Central memory CD4-positive, alpha-beta T cell (primary cell): Measurements from ENCODE around the gene KRT16.
A peak's percentile ranks its signal among the peaks of the same experiment; 100 is the strongest.
"Not testable (repeated sequence)": the region's sequence is repeated elsewhere in the genome, so short reads cannot be mapped to it uniquely, and the experiment has no call there.

Source experiments
- DNase-seq: peaks from one replicate; pipeline ENCODE4 v3.0.0; 2022

Gene KRT16

DNA sequence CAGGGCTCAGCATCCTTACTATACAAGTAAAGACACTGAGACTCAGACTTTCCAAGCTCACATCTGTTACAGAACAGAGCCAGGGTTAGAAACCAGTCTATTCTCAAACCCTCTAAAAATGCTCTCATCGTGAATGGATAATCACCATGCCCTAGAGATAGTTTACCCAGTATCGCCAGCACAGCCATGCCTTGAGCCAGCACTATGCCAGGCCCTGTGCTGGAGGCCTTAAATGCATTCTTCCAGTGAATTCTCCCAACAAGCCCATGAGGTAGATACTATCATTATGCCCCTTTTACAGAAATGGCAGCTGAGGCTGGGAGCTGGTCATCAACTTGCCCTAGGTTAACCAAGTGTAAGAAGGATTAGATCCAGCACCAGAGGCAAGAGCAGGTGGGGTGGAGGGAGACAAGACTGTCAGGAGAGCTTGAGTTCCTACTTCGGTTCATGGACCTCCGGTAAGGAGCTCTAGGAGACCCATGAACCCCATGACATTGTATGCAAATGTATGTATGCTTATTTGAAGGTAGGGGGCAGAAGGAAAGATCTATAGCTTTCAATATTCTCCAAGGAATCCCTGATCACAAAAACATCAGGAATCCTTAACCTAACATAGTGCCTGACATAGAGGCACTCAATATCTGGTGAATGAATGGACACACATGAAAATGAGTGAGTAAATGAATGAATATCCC, 31.1 kb downstream of the KRT16 start:
- no peak for DNase-seq

DNA sequence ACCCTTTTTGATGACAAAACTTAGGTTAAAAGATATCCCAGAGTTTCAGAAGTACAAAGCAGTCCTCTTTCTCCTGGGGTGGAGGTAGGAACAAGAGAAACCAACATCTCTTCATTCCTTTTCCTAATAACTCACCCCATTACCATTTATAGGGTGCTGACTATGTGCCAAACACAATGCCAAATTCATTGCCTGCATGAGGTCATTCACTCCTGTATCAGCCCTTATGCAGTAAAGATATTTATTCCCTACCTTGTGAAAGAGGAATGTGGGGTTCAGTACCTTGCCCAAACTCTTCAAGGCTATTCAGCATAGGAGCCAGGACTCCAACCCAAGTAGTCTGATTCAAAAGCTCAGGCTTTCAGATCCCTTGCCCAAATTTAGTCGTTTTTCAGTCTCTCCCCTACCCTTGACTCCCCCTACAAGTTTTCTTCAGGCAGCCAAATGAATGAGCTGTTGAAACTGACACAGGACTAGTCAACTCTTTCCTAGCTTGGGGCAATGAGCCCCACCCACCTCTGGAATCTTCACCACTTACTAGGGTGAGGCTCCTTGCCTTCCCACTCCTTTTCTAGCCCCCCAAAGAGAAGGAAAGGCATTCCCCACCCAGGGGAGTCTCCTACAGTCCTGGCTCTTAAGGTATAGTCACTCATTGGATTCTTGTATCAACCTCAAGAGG, 31.7 kb downstream of the KRT16 start:
- no peak for DNase-seq

DNA sequence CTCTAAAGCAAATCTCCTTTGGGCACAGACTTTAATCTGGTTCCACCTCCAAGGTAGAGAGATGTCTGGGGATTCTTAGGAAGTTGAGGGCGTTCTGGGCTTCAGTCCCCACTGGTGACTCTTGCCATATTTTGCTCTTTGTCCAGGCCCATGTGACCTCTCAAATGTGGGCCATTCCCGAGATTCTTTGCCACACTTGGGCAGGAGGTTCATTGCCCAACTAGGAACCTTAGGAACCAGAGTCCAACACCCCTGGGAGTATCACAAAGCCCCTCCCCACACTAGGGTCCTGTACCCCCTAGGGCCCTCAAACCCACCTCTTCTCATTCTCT, 32.4 kb downstream of the KRT16 start:
- DNase-seq: no peak

DNA sequence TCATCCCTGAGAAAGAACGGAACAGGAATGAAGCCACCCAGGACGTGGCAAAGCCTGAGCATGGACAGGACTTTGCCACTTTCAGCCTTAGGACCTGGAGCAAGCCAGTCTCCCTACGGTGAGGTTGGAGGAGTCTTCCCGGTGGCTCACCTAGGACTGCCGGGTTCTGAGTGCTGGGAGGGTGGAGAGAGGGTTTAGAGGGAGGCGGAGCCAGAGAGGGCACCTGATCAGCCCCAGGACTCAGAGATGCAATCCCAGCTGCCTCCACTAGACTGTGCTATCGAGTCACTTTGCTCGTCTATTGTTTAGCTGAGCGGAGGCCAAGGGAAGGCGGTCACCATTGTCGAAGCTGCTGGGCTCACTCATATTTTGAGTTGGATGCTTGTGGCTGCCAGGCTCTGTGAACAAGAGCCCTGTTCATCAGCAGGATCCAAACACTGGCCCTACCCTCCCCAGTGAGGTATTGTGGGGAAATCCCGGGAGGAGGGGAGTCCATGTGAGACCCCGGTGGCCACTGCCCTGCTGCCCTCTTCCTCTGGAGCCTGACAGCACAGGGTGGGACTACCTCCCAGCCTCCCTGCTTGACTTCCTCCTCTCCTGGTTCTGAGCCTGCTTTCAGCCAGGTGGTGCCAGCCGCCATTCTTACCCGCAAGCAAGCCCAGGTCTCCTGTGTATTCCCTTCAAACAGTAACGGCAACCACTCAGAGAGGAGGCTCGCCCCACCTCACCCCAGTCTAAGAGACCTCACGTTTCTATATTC, 32.9 kb downstream of the KRT16 start:
- DNase-seq: peak; percentile 40

DNA sequence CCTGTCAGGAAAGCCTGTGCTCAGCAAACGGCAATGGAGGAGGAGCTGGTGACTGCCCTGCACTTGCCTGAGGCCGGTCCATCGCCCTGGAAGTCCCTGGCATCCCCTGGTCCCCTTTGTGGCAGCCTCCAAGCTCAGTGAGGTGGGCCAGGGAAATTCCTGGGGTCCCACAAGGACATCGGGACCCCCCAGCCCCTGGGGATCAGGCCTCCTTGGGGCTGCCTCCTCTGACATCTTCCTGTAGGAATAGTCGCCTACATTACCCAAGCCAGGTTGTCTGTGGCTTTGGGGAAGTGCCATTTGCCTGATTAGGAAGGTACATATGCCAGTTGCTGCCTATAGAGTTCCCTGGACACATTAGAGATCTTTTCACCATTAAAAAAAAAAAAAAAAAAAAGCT, 33.6 kb downstream of the KRT16 start:
- DNase-seq: no peak

DNA sequence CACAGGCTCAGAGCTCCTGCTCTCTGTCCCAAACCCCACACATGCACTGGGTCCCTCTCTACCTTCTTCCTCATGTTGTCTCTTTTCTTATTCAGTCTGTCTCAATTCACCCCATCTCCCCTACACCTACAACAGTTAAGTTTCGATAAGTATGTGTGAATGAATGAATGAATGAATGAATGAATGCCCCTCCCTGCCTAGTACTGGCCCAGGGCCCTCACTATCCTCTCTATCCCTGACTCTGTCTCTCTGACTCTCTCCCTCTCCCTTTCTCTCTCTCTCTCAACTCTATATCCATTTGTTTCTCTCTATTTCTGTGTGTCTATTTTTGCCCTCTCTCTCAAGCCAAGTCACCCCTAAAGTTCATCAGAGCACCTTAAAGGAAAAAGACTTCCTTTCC, 34.0 kb downstream of the KRT16 start:
- no peak for DNase-seq

DNA sequence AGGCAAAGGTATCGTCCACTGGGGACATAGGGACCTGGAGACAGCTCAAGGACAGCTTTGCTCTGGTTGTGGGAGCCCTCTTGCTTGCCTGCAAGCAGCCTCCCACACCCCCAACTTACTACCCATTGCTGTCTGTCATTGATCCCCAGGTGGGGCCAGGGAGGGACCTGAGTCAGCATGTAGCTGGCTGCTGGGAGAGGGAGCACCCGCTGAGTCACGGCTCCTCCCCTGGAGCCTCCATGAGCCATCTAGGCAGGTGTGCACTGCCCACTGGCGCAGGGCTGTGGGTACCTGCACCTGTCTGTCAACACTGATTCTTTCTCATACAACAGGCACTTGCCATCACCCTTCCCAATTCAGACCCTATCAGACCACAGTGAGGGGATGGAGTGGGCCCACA, 35.8 kb downstream of the KRT16 start:
- DNase-seq: not testable (repeated sequence)

DNA sequence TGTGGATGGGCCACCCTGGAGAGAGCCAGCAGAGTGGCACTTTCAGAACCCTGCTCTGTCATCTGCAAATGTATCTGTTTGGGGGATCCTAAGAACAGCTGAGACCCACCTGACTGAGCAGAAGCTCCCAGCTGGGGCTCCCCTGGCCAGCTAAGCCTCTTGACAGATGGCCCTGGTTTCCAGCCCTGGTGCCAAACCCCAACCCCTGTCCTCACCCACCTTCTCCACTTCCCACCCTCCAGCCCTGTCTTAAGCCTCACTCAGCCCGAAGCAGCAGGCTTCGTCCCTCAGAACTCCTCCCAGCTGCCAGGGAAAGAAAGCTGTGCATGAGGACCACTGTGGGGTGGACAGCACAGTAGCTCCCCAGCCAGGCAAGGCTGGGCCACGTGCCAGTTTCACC, 37.2 kb downstream of the KRT16 start:
- no peak for DNase-seq

DNA sequence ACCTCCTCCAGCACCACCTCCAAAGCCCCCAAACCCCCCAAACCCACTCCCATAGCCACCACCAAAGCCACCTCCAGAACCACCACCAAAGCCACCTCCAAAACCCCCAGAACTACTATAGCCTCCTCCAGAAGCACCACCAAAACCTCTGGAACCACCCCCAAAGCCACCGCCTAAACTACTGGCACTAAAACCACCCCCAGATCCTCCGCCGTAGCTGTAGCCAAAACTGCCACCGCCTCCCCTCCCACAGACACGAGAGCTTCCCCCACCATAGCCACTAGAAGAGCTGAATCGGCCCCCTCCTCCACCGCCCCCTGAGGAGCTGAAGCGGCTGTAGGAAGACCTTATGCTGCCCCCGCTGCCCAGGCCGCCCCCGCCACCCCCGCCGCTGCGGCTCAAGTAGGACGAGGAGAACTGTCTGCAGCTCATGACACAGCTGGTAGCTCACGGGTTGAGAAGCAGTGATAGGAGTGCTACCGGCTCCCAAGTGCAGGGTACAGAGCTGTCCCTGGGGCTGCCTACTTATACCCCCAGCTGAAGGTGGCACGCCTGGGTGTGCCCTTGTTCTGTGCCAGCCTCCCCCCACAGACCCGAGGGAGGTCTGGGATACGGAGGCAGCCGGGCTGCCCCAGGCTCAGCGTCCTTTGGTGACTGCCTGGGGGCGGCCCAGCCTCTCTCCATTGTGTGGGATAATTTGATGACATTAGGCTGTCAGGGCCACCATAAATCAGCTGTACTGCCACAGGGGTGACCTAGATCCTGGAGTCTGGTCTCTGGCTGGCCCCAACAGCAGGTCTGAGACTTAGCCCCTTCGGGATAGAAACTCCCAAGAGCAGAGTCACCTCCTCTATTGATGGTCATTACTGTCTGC, 40.8 kb downstream of the KRT16 start, which contains the start of gene KRT9:
Gene KRT9 (minus strand): TSS at position 499 of the 874 bp plus-strand sequence. CDS start 67 bp downstream, at position 432.
- DNase-seq: no peak

DNA sequence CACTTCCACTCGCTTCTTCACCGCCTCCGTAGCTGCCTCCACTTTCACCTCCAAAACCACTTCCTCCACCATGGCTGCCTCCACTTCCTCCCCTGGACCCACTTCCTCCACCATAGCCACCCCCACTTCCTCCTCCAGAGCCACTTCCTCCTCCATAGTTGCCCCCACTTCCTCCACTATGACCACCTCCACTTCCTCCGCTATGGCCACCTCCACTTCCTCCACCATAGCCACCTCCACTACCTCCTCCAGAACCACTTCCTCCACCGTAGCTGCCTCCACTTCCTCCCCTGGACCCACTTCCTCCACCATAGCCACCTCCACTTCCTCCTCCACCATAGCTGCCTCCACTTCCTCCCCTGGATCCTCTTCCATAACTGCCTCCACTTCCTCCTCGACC, 45.2 kb downstream of the KRT16 start:
- no peak for DNase-seq

DNA sequence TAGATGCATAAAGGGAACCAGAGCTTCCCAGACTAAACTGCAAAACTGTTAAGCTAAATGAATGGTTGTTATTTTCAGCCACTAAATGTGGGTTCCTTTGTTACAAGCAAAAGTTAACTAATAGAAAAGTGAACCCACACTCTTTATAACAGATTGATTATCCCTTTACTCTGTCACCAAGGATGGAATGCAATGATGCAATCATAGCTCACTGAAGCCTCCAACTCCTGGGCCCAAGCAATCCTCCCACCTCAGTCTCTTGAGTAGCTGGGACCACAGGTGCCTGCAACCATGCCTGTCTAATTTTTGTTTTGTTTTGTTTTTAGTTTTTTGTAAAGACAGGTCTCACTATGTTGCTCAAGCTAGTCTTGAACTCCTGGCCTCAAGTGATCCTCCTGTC, 47.2 kb downstream of the KRT16 start:
- DNase-seq: no peak

DNA sequence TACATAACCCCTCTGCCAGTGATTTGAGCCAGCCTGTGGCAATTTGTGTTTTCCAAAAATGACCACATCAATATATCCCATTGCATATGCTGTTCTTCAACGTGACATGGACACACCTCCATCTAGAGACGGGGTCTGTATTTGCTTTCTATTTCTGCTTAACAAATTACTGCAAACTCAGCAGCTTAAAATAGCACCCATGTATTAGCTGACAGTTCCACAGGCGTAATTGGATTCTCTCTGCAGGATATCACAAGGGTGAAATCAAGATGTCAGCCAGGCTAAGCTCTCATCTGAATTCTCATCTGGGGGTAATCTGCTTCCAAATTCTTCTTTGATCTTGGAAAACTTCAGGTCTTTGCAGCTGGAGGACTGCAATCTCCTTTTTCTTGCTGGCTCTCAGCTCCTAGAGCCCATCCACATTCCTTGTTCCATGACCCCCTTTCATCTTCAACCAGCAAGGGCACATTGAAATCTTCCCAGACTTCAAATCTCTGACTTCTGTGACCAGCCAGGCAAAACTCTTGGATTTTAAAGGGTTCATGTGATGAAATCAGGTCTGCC, 48.9 kb downstream of the KRT16 start:
- DNase-seq: no peak

DNA sequence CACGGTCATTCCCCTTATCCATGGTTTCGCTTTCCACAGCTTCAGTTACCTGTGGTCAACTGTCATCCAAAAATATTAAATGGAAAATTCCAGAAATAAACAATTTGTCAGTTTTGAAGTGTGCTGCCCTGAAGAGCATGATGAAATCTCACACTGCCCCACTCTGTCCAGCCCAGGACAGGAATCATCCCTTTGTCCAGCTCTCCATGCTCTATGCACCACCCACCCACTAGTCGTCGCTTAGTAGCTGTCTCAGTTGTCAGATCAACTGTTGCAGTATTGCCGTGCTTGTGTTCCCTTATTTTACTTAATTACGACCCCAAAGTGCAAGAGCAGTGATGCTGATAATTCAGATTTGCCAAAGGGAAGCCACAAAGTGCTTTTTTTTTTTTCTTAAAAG, 51.0 kb downstream of the KRT16 start:
- DNase-seq: no peak
